ENCODE data around the gene TUBG1.
A peak's percentile ranks its signal among the peaks of the same experiment; 100 is the strongest.

Gene TUBG1

GRCh38 chr17:42609182-42609813 lies at the start of gene TUBG1, which contains the start of gene RETREG3:
TSS of gene TUBG1 (plus strand) at chr17:42609683. CDS start at chr17:42609738, 55 bp downstream.
TSS of gene RETREG3 (minus strand) at chr17:42609374. CDS start at chr17:42609324, 50 bp downstream.
- peak; percentile 100 for DNase-seq

DNA sequence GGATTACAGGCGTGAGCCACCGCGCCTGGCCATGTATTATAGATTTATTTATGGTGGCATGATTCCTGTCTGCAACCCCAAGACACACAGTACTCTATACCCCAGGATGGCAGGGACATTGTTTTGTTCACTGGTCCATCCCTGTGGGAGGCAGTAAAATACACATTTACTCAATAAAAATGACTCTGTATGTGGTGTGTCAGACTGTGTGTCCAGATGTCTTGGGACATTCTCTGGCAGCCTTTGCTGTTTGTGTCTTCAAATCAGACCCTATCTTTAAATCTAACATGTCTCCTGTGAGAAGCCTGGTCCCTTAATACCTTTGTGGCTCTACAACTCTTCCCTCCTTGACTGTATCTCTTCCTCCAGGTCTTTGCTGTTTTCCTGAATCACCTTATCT lies 49.2 kb upstream of the TUBG1 start:
- no peak for DNase-seq

GRCh38 chr17:42561897-42562387 lies 47.5 kb upstream of the TUBG1 start, which contains the start of gene COASY:
TSS of gene COASY (plus strand) at chr17:42562148. CDS start at chr17:42562623, 475 bp downstream.
- DNase-seq = peak; percentile 92

DNA sequence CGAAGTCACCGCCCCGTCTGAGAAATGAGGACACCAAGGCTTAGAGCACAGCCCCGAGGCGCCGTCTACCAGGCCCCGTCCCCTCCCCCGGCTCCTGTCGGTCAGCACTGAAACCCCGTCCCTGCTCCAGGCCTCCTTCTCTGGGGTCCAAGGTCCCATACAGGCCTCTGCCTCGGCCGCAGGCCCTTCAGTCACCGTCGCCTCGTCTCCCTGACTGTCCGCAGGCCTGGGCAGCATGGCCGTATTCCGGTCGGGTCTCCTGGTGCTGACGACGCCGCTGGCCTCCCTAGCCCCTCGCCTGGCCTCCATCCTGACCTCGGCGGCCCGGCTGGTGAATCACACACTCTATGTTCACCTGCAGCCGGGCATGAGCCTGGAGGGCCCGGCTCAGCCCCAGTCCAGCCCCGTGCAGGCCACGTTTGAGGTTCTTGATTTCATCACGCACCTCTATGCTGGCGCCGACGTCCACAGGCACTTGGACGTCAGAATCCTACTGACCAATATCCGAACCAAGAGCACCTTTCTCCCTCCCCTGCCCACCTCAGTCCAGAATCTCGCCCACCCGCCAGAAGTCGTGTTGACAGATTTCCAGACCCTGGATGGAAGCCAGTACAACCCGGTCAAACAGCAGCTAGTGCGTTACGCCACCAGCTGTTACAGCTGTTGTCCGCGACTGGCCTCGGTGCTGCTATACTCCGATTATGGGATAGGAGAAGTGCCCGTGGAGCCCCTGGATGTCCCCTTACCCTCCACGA lies 46.9 kb upstream of the TUBG1 start:
- peak; percentile 17 for DNase-seq

DNA sequence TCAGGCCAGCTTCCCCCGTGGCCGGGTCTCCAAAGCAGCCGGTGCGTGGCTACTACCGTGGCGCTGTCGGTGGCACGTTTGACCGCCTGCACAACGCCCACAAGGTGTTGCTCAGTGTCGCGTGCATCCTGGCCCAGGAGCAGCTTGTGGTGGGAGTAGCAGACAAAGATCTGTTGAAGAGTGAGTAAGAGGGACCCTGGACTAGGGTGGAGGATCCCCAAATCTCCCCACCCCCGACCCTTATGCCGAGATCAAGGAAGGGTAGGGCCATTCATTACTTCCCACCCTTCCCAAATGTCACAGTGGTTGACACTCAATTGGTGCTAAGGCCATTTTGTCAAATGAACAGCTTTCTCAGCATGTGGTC lies 46.4 kb upstream of the TUBG1 start:
- DNase-seq = no peak

- no peak for DNase-seq
These were observed 45.9 kb upstream of the TUBG1 start for GRCh38 chr17:42563543-42563942.

DNA sequence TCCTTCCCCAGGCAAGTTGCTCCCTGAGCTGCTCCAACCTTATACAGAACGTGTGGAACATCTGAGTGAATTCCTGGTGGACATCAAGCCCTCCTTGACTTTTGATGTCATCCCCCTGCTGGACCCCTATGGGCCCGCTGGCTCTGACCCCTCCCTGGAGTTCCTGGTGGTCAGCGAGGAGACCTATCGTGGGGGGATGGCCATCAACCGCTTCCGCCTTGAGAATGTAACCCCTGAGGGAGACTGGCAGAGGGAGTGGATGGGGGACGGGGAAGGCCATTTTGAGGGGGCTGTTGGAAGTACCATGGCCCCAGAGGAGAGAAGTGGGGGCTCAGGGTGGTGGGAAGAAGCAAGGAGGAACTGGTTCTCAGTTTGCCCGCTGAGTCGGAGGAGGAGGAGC lies 45.5 kb upstream of the TUBG1 start:
- no peak for DNase-seq

- DNase-seq = no peak
These were observed 44.5 kb upstream of the TUBG1 start for GRCh38 chr17:42564815-42565522.

GRCh38 chr17:42565523-42566214 lies 43.8 kb upstream of the TUBG1 start:
- DNase-seq = no peak

- peak; percentile 21 for DNase-seq
These were observed 43.1 kb upstream of the TUBG1 start for GRCh38 chr17:42566215-42566882.

- DNase-seq = peak; percentile 94
These were observed 42.5 kb upstream of the TUBG1 start, which contains the start of gene MLX for GRCh38 chr17:42566883-42567573. TSS of gene MLX (plus strand) at chr17:42567100. CDS start at chr17:42567125, 25 bp downstream.

- no peak for DNase-seq
These were observed 41.0 kb upstream of the TUBG1 start for GRCh38 chr17:42568341-42569111.

- no peak for DNase-seq
These were observed 37.9 kb upstream of the TUBG1 start for GRCh38 chr17:42571435-42572225.

DNA sequence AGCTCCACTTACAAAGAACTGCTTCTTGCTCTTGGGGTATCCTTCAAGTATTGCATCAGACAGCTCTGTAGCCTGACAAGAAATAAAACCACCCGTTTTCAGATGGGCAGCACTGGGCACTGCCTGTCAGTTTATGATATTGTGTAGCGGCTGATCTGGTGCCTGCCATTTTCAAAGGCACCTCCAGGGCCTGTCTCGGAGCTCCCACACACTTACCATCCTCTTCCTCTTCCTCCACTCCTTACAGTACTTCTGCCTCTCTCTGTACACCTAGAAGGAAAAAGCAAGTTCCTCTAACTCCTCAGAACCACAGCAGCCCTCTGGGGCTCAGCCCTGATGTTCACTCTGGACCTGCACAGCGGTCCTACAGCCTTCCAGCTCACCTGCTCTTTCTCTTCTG lies 36.4 kb upstream of the TUBG1 start:
- no peak for DNase-seq

GRCh38 chr17:42574463-42574862 lies 35.0 kb upstream of the TUBG1 start:
- DNase-seq = no peak

GRCh38 chr17:42577140-42577531 lies 32.3 kb upstream of the TUBG1 start:
- DNase-seq = no peak

GRCh38 chr17:42577532-42578281 lies 31.8 kb upstream of the TUBG1 start, which contains the start of gene PSMC3IP:
TSS of gene PSMC3IP (minus strand) at chr17:42577729. CDS start at chr17:42577686, 43 bp downstream.
- peak; percentile 93 for DNase-seq

- DNase-seq = peak; percentile 70
These were observed 31.1 kb upstream of the TUBG1 start for GRCh38 chr17:42578282-42578869.
